Mesenchymal stem cell (in vitro differentiated cells and primary cell): ENCODE data around the gene ZNF541. TPM values are rescaled to one million over a fixed set of nuclear protein-coding genes. Genes with fewer than 3 reads are reported as not detected.

Experiments
- small RNA-seq: library from polyadenylated mRNA; stranded (forward); fragments of <200 nt; extraction: miRNeasy Mini kit (QIAGEN cat#:217004); gene quantifications from one replicate; pipeline ENCODE3, GENCODE V24; 2013; ENCODE audit warnings: low read depth

The ZNF541 gene

Small RNAs within 50 kb of the gene (small RNA-seq; reads per million reads assigned to genes)
- not detected for gene RN7SL322P
